Measurements from ENCODE around the gene GP1BA.

The GP1BA gene

GRCh38 chr17:4955091-4955490 lies 23.0 kb downstream of the GP1BA start:
- Histone ChIP-seq H3K4me1 (ENCODE audit: low read depth, poor library complexity, severe bottlenecking) (no peaks in the 10 kb centered on the region), H3K27me3 (ENCODE audit: insufficient read depth, low read depth) (no peaks in the 10 kb centered on the region), H3K79me2 (ENCODE audit: insufficient read depth, low read depth) (no peaks in the 10 kb centered on the region), H3K36me3 (ENCODE audit: insufficient read depth) (no peaks in the 10 kb centered on the region), H2AFZ (ENCODE audit: low read depth) (no peak overlapping the region), H3K4me2 (no peak overlapping the region), H3K4me3 (IDR thresholded peaks at IDR 0.05; ENCODE audit: insufficient read depth, low read depth, low read length) (no peak overlapping the region), H3K27ac (no peak overlapping the region), H3K9ac (no peak overlapping the region), H4K20me1 (ENCODE audit: insufficient read depth) (no peaks in the 10 kb centered on the region)
- no peak for TF ChIP-seq CTCF (conservative IDR thresholded peaks at IDR 0.05; ENCODE audit: low read depth, low read length)

GRCh38 chr17:4956493-4957061 lies 24.5 kb downstream of the GP1BA start:
- Histone ChIP-seq H3K9ac (no peak overlapping the region), H3K79me2 (ENCODE audit: insufficient read depth, low read depth) (no peaks in the 10 kb centered on the region), H3K4me3 (IDR thresholded peaks at IDR 0.05; ENCODE audit: insufficient read depth, low read depth, low read length) (no peak overlapping the region), H3K27ac (no peak overlapping the region), H2AFZ (ENCODE audit: low read depth) (no peak overlapping the region), H3K4me2 (no peak overlapping the region), H3K4me1 (ENCODE audit: low read depth, poor library complexity, severe bottlenecking) (no peaks in the 10 kb centered on the region), H3K27me3 (ENCODE audit: insufficient read depth, low read depth) (no peaks in the 10 kb centered on the region), H3K36me3 (ENCODE audit: insufficient read depth) (no peaks in the 10 kb centered on the region), H4K20me1 (ENCODE audit: insufficient read depth) (no peaks in the 10 kb centered on the region)
- TF ChIP-seq CTCF (conservative IDR thresholded peaks at IDR 0.05; ENCODE audit: low read depth, low read length): no peak

- Histone ChIP-seq H3K4me2 (no peak overlapping the region), H2AFZ (ENCODE audit: low read depth) (no peak overlapping the region), H3K9ac (no peak overlapping the region), H3K36me3 (ENCODE audit: insufficient read depth) (no peaks in the 10 kb centered on the region), H3K4me1 (ENCODE audit: low read depth, poor library complexity, severe bottlenecking) (no peaks in the 10 kb centered on the region), H4K20me1 (ENCODE audit: insufficient read depth) (no peaks in the 10 kb centered on the region), H3K27me3 (ENCODE audit: insufficient read depth, low read depth) (no peaks in the 10 kb centered on the region), H3K79me2 (ENCODE audit: insufficient read depth, low read depth) (no peaks in the 10 kb centered on the region), H3K4me3 (IDR thresholded peaks at IDR 0.05; ENCODE audit: insufficient read depth, low read depth, low read length) (no peak overlapping the region), H3K27ac (no peak overlapping the region)
- no peak for TF ChIP-seq CTCF (conservative IDR thresholded peaks at IDR 0.05; ENCODE audit: low read depth, low read length)
These were observed 26.0 kb downstream of the GP1BA start for GRCh38 chr17:4958102-4958501.

- H3K27ac ChIP-seq: no peak overlapping the region
These were observed 27.3 kb downstream of the GP1BA start for GRCh38 chr17:4959261-4959965.

More at GRCh38 chr17:4959261-4959965, 27.3 kb downstream of the GP1BA start:
- H3K4me1 ChIP-seq (ENCODE audit: low read depth, poor library complexity, severe bottlenecking): no peaks in the 10 kb centered on the region
- no peak overlapping the region for H3K9ac ChIP-seq
- no peaks in the 10 kb centered on the region for H3K36me3 ChIP-seq (ENCODE audit: insufficient read depth)
- no peak overlapping the region for H3K4me3 ChIP-seq (IDR thresholded peaks at IDR 0.05; ENCODE audit: insufficient read depth, low read depth, low read length)
- no peak overlapping the region for H2AFZ ChIP-seq (ENCODE audit: low read depth)
- H3K4me2 ChIP-seq: no peak overlapping the region
- no peaks in the 10 kb centered on the region for H3K27me3 ChIP-seq (ENCODE audit: insufficient read depth, low read depth)
- TF ChIP-seq CTCF (conservative IDR thresholded peaks at IDR 0.05; ENCODE audit: low read depth, low read length): no peak
- no peaks in the 10 kb centered on the region for H4K20me1 ChIP-seq (ENCODE audit: insufficient read depth)
- H3K79me2 ChIP-seq (ENCODE audit: insufficient read depth, low read depth): no peaks in the 10 kb centered on the region

Measured in KMS-11 (cell line).